A172 (cell line): ENCODE data around the gene PTPN11. TPM values are rescaled to one million over a fixed set of nuclear protein-coding genes. Genes with fewer than 3 reads are reported as not detected.

Experiments used
- DNase-seq: peaks from one replicate; pipeline ENCODE4 v3.0.0-alpha.2; 2015; ENCODE audit warnings: low spot score
- total RNA-seq: library from RNA; depleted of rRNA; stranded (reverse); fragments of >200 nt; shearing (Covaris generic); gene quantifications from 2 replicates; pipeline ENCODE4 v1.2.3, GENCODE V29; 2014; rRNA removed

The PTPN11 gene
- total RNA-seq, 1 experiment from 2014 or later, result 100 TPM

GRCh38 chr12:112540021-112540420 lies 121.3 kb downstream of the PTPN11 start:
- no peak for DNase-seq

GRCh38 chr12:112543751-112544150 lies 125.0 kb downstream of the PTPN11 start:
- DNase-seq, result no peak

GRCh38 chr12:112546339-112546738 lies 127.6 kb downstream of the PTPN11 start:
- DNase-seq, result no peak

GRCh38 chr12:112546996-112547395 lies 128.2 kb downstream of the PTPN11 start:
- DNase-seq, result no peak

- DNase-seq, result no peak
Measured at GRCh38 chr12:112549031-112549430, 130.3 kb downstream of the PTPN11 start.

- no peak for DNase-seq
Measured at GRCh38 chr12:112551681-112552080, 132.9 kb downstream of the PTPN11 start.

GRCh38 chr12:112555621-112556233 lies 137.0 kb downstream of the PTPN11 start:
- DNase-seq, result no peak

- DNase-seq, result no peak
Measured at GRCh38 chr12:112557951-112558630, 139.3 kb downstream of the PTPN11 start.

Other genes starting within 250 kb of the PTPN11 start
- 5.1 and 6.8 TPM in 2 replicates for gene HECTD4, start 36.5 kb upstream of the PTPN11 start, total RNA-seq
- 1,425 and 1,744 TPM in 2 replicates for gene RPL6, start 9.3 kb upstream of the PTPN11 start, total RNA-seq